Measurements from ENCODE around the gene UFSP2. TPM values are rescaled to one million over a fixed set of nuclear protein-coding genes. Genes with fewer than 3 reads are reported as not detected.

The UFSP2 gene
- total and polyA plus RNA-seq, 2 donors from 2014 or later: 47.1 to 47.3 TPM

- TF ChIP-seq, protein P1, sequence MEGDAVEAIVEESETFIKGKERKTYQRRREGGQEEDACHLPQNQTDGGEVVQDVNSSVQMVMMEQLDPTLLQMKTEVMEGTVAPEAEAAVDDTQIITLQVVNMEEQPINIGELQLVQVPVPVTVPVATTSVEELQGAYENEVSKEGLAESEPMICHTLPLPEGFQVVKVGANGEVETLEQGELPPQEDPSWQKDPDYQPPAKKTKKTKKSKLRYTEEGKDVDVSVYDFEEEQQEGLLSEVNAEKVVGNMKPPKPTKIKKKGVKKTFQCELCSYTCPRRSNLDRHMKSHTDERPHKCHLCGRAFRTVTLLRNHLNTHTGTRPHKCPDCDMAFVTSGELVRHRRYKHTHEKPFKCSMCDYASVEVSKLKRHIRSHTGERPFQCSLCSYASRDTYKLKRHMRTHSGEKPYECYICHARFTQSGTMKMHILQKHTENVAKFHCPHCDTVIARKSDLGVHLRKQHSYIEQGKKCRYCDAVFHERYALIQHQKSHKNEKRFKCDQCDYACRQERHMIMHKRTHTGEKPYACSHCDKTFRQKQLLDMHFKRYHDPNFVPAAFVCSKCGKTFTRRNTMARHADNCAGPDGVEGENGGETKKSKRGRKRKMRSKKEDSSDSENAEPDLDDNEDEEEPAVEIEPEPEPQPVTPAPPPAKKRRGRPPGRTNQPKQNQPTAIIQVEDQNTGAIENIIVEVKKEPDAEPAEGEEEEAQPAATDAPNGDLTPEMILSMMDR (IDR thresholded peaks at IDR 0.05; ENCODE audit: borderline replicate concordance, extremely low read depth, insufficient read depth): no peak
- Histone ChIP-seq H3K27ac (ENCODE audit: low read depth in 2 of 2, low read length in 2 of 2) (no peak overlapping the region), H3K4me1 (ENCODE audit: control insufficient read depth in 2 of 3, insufficient read depth in 2 of 3, low read depth in 1 of 3, low read length in 3 of 3) (no peaks in the 10 kb centered on the region), H3K9me3 (ENCODE audit: control insufficient read depth in 2 of 3, insufficient read depth in 1 of 3, low read length in 3 of 3) (no peaks in the 10 kb centered on the region), H3K9ac (ENCODE audit: low read length in 3 of 3) (no peak overlapping the region), H3K27me3 (ENCODE audit: control insufficient read depth, insufficient read depth, low read length) (no peaks in the 10 kb centered on the region), H3K4me3 (ENCODE audit: low read length in 3 of 3) (no peak overlapping the region), H3K36me3 (ENCODE audit: control insufficient read depth in 2 of 3, insufficient read depth in 3 of 3, low read length in 3 of 3) (peaks cover 0 to 4% (median 0%) of the 10 kb centered on the region in 3 donors)
- FAIRE-seq (no peak), DNase-seq (no peak)
- intact Hi-C loops (cut with DNase I): no loop called here
Observed at GRCh38 chr4:185352202-185352601, 73.6 kb downstream of the UFSP2 start.

- FAIRE-seq (no peak), DNase-seq (no peak)
- Histone ChIP-seq H3K9me3 (ENCODE audit: control insufficient read depth in 2 of 3, insufficient read depth in 1 of 3, low read length in 3 of 3) (no peaks in the 10 kb centered on the region), H3K4me1 (ENCODE audit: control insufficient read depth in 2 of 3, insufficient read depth in 2 of 3, low read depth in 1 of 3, low read length in 3 of 3) (no peaks in the 10 kb centered on the region), H3K36me3 (ENCODE audit: control insufficient read depth in 2 of 3, insufficient read depth in 3 of 3, low read length in 3 of 3) (peaks cover 0 to 4% (median 0%) of the 10 kb centered on the region in 3 donors), H3K27me3 (ENCODE audit: control insufficient read depth, insufficient read depth, low read length) (no peaks in the 10 kb centered on the region), H3K27ac (ENCODE audit: low read depth in 2 of 2, low read length in 2 of 2) (no peak overlapping the region), H3K4me3 (ENCODE audit: low read length in 3 of 3) (no peak overlapping the region), H3K9ac (ENCODE audit: low read length in 3 of 3) (no peak overlapping the region)
- intact Hi-C loops (cut with DNase I): no loop called here
- TF ChIP-seq, protein P1 (IDR thresholded peaks at IDR 0.05; ENCODE audit: borderline replicate concordance, extremely low read depth, insufficient read depth): no peak
Observed at GRCh38 chr4:185351691-185352090, 74.1 kb downstream of the UFSP2 start.

Other genes with a start within 250 kb of the UFSP2 start
- gene CFAP97, start 222.0 kb downstream of the UFSP2 start, total RNA-seq: 39.4 TPM
- 8.0 TPM for gene CFAP97, start 222.0 kb downstream of the UFSP2 start, polyA plus RNA-seq (ENCODE audit: insufficient read depth, low read depth, low replicate concordance)
- 19.4 TPM for gene SNX25, start 216.4 kb downstream of the UFSP2 start, total RNA-seq
- 8.9 TPM for gene SNX25, start 216.4 kb downstream of the UFSP2 start, polyA plus RNA-seq (ENCODE audit: insufficient read depth, low read depth, low replicate concordance)
- gene LRP2BP, start 30.0 kb downstream of the UFSP2 start, total RNA-seq: 1.9 TPM
- 0.99 TPM for gene LRP2BP, start 30.0 kb downstream of the UFSP2 start, polyA plus RNA-seq (ENCODE audit: insufficient read depth, low read depth, low replicate concordance)
- gene ANKRD37, start 29.1 kb downstream of the UFSP2 start, total RNA-seq: 13.0 TPM
- 14.2 TPM for gene ANKRD37, start 29.1 kb downstream of the UFSP2 start, polyA plus RNA-seq (ENCODE audit: insufficient read depth, low read depth, low replicate concordance)
- gene CCDC110, start 45.8 kb upstream of the UFSP2 start, total RNA-seq: 4.5 TPM
- gene CCDC110, start 45.8 kb upstream of the UFSP2 start, polyA plus RNA-seq (ENCODE audit: insufficient read depth, low read depth, low replicate concordance): 2.2 TPM
- 19.6 TPM for gene PDLIM3, start 109.5 kb upstream of the UFSP2 start, total RNA-seq
- 10.8 TPM for gene PDLIM3, start 109.5 kb upstream of the UFSP2 start, polyA plus RNA-seq (ENCODE audit: insufficient read depth, low read depth, low replicate concordance)